Urinary bladder (tissue), 4 donors: Measurements from ENCODE around the gene RIC1. TPM values are rescaled to one million over a fixed set of nuclear protein-coding genes. Genes with fewer than 3 reads are reported as not detected.
"Not testable (repeated sequence)": the region's sequence is repeated elsewhere in the genome, so short reads cannot be mapped to it uniquely, and the experiment has no call there.

ENCODE experiments used
- DNase-seq: peaks from one replicate; pipeline ENCODE4 v3.0.0-alpha.2; 2015; ENCODE audit errors: extremely low spot score
- H3K27ac ChIP-seq: one replicate; pipeline ENCODE4 v1.5.1; 2013; ENCODE audit warnings: low read depth, mild to moderate bottlenecking, moderate library complexity
- H3K36me3 ChIP-seq: one replicate; pipeline ENCODE4 v1.6.1; 2013; ENCODE audit warnings: mild to moderate bottlenecking, moderate library complexity; ENCODE audit not compliant: insufficient read depth
- H3K4me1 ChIP-seq: one replicate; pipeline ENCODE4 v1.6.1; 2013; ENCODE audit warnings: mild to moderate bottlenecking, moderate library complexity; ENCODE audit not compliant: insufficient read depth
- H3K4me3 ChIP-seq: one replicate; pipeline ENCODE4 v1.5.1; 2013; ENCODE audit warnings: low read depth, low read length
- WGBS: extraction: QIAGEN DNeasy Blood & Tissue Kit; methylation state at CpG from one replicate; pipeline ENCODE4 v1.1.7; 2013; 5-methylcytosine and 5-hydroxymethylcytosine counted together
- polyA plus RNA-seq: library from polyadenylated mRNA; stranded (reverse); fragments of 200-250 nt; gene quantifications from one replicate; pipeline ENCODE4 v1.2.3, GENCODE V29; 2013
- total RNA-seq: library from RNA; depleted of rRNA; stranded (reverse); fragments of >200 nt; gene quantifications from one replicate; pipeline ENCODE4 v1.2.3, GENCODE V29; 2014
- donor health status: healthy with polysubstance abuse.
- donor health status: healthy.

Gene RIC1
- total RNA-seq (55.5 TPM), polyA plus RNA-seq (12.9 TPM)

DNA sequence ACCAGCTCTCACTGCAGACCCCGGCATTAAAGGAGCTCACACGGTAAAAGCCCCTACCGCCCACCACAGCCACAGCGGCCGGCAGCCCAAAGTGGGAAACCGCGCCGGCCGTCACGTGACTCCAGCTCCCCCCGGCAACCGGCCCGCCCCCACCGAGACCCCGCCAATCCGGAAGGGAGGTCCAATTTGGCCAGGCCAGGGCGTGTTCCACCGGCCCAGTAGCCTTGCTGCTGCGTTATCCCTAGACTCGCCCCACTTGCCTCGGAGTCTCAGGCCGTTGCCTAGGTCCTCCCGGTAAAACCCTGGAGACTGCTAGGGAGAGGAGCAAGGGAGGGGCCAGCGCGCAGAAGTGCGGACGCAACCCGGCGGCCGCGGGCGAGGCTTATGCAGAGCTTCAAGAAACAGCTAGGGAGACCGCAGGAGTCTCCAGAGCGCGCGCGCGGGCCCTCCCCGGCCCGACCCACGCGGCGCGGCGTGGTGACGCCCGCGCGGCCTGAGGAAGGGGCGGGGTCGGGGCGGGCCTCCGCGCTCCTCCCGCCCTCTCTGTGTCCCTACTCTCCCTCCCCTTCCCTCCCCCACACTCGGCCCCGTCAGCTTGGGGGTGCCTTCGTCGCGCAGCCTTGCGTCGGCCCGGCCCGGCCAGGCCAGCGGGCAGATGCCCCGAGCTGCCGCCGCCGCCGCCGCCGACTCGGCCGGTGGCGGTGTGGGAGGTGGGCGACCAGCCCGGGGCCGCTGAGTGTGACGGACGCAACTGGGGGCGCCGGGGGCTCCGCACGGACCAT, at the start of gene RIC1:
Gene RIC1 (plus strand): TSS at position 578 of the 782 bp plus-strand sequence. CDS start 203 bp downstream, at position 781.
- H3K4me1 ChIP-seq = peaks cover 1% of the 10 kb centered on the region
- under 1% methylated on average over 84 of the region's 84 CpGs for WGBS
- H3K36me3 ChIP-seq = no peaks in the 10 kb centered on the region
- peak within 1 kb of the TSS; percentile 96 for H3K27ac ChIP-seq
- DNase-seq = peak; percentile 69
- peak within 1 kb of the TSS; percentile 87 for H3K4me3 ChIP-seq

- WGBS = 85% methylated on average over 1 of the region's 1 CpG
- Histone ChIP-seq H3K4me1 (no peaks in the 10 kb centered on the region), H3K36me3 (no peaks in the 10 kb centered on the region), H3K27ac (no peak overlapping the region), H3K4me3 (no peak overlapping the region)
- DNase-seq = no peak
These were observed 49.0 kb upstream of the RIC1 start for GRCh38 chr9:5579881-5580280.

- Histone ChIP-seq H3K27ac (no peak overlapping the region), H3K4me1 (no peaks in the 10 kb centered on the region), H3K4me3 (no peak overlapping the region), H3K36me3 (no peaks in the 10 kb centered on the region)
- no peak for DNase-seq
- WGBS = 82% methylated on average over 3 of the region's 3 CpGs
These were observed 48.3 kb upstream of the RIC1 start for GRCh38 chr9:5580650-5581049.

DNA sequence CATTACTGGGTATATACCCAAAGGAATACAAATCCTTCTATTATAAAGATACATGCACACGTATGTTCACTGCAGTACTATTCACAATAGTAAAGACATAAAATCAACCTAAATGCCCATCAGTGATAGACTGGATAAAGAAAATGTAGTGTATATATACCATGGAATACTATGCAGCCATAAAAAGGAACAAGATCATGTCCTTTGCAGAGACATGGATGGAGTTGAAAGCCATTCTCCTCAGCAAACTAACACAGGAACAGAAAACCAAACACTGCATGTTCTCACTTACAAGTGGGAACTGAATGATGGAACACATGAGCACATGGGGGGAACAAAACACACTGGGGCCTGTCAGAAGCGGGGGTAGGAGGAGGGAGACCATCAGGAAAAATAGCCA, 47.2 kb upstream of the RIC1 start:
- H3K4me3 ChIP-seq, DNase-seq, H3K4me1 ChIP-seq, H3K36me3 ChIP-seq, H3K27ac ChIP-seq: not testable (repeated sequence)
- 98% methylated on average over 2 of the region's 2 CpGs for WGBS

DNA sequence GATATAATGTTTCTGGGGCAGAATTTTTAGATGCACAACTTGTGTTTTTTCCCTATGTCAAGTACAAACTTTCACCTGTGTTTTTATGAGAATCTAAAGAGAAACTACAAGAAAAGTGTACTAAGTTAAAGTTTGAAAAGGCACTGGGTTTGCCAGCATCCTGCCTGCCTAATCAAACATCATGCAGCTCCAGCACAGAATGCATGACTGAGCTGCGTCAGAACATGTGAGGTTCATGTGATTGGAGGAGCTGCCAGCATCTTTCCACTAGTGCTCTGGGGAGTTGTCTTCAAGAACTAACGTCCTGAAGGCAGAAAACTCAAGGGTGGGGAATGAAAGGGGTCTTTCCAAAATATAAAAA, 46.1 kb upstream of the RIC1 start:
- WGBS = 22% methylated on average over 2 of the region's 2 CpGs
- Histone ChIP-seq H3K27ac (no peak overlapping the region), H3K36me3 (no peaks in the 10 kb centered on the region), H3K4me3 (no peak overlapping the region), H3K4me1 (no peaks in the 10 kb centered on the region)
- DNase-seq = no peak

DNA sequence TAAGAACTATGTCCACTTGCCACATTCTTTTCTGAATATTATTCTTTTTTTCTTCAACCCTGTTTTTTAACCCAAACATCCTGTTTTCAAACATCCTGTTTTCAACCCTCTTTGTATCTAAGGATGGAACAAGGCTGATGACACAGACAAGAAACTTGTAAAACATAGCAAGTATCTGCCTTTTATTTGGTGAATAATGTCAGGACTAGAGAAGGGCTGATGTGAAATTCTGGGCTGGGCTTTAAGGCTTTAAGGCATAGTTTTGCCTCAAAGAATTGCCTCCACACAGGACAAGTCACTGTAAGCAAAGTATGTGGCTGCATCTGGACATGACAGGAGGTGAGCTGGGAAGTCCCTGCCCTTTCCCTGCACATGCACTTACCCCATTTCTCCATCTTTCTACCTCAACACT, 42.5 kb upstream of the RIC1 start:
- no peak overlapping the region for H3K27ac ChIP-seq
- no peak overlapping the region for H3K4me3 ChIP-seq
- H3K4me1 ChIP-seq = no peaks in the 10 kb centered on the region
- H3K36me3 ChIP-seq = no peaks in the 10 kb centered on the region
- no peak for DNase-seq

- DNase-seq = no peak
- H3K27ac ChIP-seq = no peak overlapping the region
- no peak overlapping the region for H3K4me3 ChIP-seq
- no peaks in the 10 kb centered on the region for H3K36me3 ChIP-seq
- H3K4me1 ChIP-seq = no peaks in the 10 kb centered on the region
- 71% methylated on average over 1 of the region's 1 CpG for WGBS
These were observed 41.9 kb upstream of the RIC1 start for GRCh38 chr9:5587024-5587423.

- Histone ChIP-seq H3K4me3 (no peak overlapping the region), H3K4me1 (no peaks in the 10 kb centered on the region), H3K27ac (no peak overlapping the region), H3K36me3 (no peaks in the 10 kb centered on the region)
- 83% methylated on average over 3 of the region's 3 CpGs for WGBS
- no peak for DNase-seq
These were observed 36.7 kb upstream of the RIC1 start for GRCh38 chr9:5592231-5592630.

GRCh38 chr9:5592904-5593303, 36.0 kb upstream of the RIC1 start:
- H3K4me3 ChIP-seq = no peak overlapping the region
- 90% methylated on average over 5 of the region's 5 CpGs for WGBS
- no peaks in the 10 kb centered on the region for H3K36me3 ChIP-seq
- no peak overlapping the region for H3K27ac ChIP-seq
- DNase-seq = no peak
- no peaks in the 10 kb centered on the region for H3K4me1 ChIP-seq

GRCh38 chr9:5593904-5594303, 35.0 kb upstream of the RIC1 start:
- Histone ChIP-seq H3K4me3 (no peak overlapping the region), H3K4me1 (no peaks in the 10 kb centered on the region), H3K36me3 (no peaks in the 10 kb centered on the region), H3K27ac (no peak overlapping the region)
- 75% methylated on average over 2 of the region's 2 CpGs for WGBS
- no peak for DNase-seq

- no peak overlapping the region for H3K4me3 ChIP-seq
- no peak for DNase-seq
- H3K36me3 ChIP-seq = no peaks in the 10 kb centered on the region
- H3K4me1 ChIP-seq = no peaks in the 10 kb centered on the region
- H3K27ac ChIP-seq = no peak overlapping the region
- 57% methylated on average over 2 of the region's 2 CpGs for WGBS
These were observed 32.7 kb upstream of the RIC1 start for GRCh38 chr9:5596173-5596572.

DNA sequence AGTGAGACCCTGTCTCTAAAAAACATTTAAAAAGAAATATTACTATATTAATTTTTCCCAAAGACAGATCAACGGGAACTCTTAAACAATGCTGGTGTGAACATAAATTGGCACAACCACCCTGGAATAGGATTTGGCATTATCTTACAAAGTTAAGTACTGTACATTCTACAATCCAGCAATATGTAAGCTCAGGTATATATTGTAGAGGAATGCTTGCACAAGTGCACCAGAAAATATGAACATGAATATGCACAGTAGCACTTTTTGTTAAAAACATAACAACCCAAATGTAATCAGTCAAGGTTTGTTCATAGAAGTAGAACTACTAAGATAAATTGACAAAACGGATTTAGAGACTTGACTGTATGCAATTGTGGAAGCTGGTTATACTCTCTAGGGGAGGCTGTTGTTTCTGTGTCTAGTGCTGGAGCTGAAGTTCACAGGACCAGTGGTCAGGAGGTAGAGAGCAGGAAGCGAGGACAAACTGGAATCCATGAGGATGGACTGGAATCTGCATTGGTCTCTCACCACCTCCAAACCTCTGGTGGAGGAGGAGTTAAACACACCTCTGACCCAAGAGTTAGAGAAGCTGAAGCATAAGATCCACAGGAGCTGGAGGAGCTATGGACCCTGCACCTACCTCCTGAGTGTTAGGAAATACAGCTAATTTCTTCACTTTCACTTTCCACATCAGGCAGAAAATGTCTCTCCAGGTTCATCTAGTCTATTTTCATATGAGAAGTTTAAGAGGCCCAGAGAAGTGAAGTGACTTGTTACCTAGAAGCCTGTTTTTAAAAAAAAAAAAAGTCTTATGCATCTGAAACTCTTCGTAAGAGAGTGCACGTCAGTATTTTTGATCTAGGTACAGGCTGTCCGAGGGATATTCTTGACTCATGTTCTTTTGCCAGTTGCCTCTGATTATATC, 20.3 kb upstream of the RIC1 start:
- H3K4me3 ChIP-seq = peak overlapping the region; percentile 24
- no peaks in the 10 kb centered on the region for H3K36me3 ChIP-seq
- DNase-seq = no peak
- H3K27ac ChIP-seq = no peak overlapping the region
- WGBS = 63% methylated on average over 6 of the region's 6 CpGs
- H3K4me1 ChIP-seq = no peaks in the 10 kb centered on the region

DNA sequence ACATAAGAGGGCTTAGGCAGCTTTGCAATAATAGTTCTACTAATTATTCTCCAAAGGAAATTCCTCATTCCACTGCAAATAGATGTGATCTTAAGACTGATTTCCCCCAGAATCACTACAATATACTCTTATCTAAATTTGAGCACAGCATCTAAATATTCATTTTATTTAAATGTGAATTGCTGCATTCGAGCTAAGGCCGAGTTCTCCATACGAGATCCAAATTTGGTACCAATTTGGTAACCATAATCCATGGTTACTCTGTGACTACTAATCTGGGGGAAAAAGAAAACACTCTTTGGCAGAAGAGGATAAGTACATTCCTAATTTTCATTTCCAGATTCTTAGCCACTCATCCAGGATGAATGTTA, 19.7 kb upstream of the RIC1 start:
- Histone ChIP-seq H3K27ac (no peak overlapping the region), H3K36me3 (no peaks in the 10 kb centered on the region), H3K4me1 (no peaks in the 10 kb centered on the region), H3K4me3 (peak overlapping the region; percentile 24)
- WGBS = 79% methylated on average over 3 of the region's 3 CpGs
- DNase-seq = no peak

GRCh38 chr9:5610491-5610890, 18.4 kb upstream of the RIC1 start:
- no peaks in the 10 kb centered on the region for H3K36me3 ChIP-seq
- no peak for DNase-seq
- H3K4me1 ChIP-seq = no peaks in the 10 kb centered on the region
- H3K4me3 ChIP-seq = no peak overlapping the region
- WGBS = 70% methylated on average over 2 of the region's 2 CpGs
- no peak overlapping the region for H3K27ac ChIP-seq
